HG03442 (cell line): ENCODE measurements around the gene PANX2.
A peak's percentile ranks its signal among the peaks of the same experiment; 100 is the strongest.

Experiments used
- ATAC-seq: cut with Tn5 transposase; IDR thresholded peaks from one replicate; pipeline ENCODE4 v1.9.1; 2021; ENCODE audit warnings: mild to moderate bottlenecking, moderate library complexity; ENCODE audit not compliant: unreplicated experiment

PANX2 gene

DNA sequence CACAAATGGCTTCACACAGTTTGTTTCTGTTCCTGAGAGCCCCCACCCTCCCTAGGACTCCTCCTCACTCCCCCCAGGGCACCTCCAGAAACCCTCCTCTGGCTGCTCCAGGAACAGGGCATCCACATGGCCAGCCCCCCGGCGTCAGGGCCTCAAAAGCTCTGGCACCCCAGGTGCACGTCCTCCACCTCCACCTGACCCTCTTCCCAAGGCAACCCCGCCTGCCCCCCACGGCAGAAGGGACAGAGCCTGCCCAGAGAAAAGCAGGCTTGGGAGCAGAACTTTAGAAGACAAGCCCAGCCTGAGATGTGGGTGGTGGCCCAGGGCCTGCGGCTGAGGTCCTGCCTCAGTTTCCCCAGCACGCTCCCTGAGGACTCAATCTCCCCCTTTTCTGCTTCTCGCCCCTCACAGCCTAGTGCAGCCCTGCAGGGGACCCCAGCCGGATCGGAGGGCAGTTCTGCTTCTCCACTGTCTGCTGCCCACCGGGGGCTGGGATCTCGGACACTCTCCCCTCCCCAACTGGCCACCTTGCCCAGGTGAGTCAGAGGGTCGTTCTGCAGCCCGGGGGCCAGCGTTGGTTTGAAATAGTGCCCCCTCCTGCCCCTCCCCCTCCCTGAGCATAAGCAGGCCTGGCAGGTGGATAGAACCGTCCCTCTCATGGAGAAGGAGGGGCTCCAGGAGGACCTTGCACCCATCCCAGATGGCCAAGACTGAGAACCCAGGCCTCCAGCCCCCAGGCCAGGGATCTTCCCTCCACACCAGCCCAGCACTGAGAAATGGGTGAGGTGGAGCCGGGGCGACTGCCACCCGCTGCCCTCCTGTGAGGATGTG is 12.8 kb downstream of the PANX2 start:
- no peak for ATAC-seq

DNA sequence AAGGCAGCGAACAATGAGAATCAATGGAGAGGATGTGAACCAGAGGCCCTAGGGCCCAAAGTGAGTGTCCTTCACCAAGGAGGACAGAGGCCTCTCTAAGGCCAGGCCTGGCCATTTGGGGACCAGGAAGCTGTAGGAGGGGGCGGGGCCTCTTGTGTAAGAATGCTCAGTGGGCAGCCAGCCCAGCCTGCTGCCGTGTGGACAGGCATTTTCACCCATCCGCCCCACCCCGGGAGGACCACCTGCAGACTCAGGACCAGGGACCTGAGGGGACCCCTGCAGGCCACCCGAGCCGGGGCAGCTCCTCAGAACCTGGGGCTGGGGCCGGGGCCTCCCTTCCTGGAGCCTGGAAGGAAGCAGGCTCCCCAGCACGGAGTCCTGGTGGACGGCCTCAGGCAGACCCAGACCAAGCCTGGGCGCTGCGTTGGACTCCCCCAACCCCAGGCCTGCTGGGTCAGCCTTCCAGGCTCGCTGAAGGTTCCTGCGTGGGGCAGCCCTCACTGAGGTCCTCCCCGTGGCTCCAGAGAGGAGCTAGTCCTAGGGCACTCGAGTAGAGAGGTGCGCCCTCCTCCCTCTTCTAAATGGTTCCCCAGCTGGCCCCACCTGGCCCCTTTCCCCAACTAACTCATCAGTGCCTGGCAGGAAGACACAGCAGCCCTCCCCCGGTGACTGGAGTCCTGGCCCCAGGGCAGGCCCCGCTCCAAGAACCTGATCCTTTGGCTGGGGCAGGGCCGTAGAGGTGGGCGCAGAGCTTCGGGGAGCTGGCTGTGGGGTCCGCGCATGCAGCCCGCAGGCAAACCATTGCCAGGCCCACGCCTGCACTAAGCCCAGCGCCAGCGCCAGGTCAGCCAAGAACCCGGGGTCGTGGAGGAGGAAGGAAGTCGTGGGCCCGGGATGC is 13.7 kb downstream of the PANX2 start:
- ATAC-seq: no peak

DNA sequence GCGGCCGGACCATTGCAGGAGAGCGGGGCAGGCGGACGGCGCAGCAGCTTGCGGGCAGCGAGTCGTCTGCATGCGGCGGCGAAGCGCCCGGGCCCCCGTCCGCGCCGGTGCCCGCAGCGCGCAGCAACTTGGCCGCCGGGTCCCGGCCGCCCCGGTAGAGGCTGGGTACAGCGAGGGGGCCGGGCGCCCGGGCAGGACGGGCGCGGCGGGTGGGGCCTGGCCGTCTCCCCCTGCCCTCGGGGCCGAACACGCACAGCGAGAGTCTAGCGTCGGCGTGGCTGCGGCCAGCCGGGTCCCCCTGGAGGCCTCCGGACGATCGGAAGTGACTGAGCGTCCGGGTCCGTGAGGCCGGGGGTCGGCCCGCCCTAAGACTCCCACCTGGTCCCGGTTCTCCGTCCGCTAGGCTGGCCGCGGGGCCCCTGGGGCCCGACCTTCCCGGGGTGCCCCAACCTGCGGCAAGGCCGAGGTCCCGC is 14.4 kb downstream of the PANX2 start:
- ATAC-seq: no peak

DNA sequence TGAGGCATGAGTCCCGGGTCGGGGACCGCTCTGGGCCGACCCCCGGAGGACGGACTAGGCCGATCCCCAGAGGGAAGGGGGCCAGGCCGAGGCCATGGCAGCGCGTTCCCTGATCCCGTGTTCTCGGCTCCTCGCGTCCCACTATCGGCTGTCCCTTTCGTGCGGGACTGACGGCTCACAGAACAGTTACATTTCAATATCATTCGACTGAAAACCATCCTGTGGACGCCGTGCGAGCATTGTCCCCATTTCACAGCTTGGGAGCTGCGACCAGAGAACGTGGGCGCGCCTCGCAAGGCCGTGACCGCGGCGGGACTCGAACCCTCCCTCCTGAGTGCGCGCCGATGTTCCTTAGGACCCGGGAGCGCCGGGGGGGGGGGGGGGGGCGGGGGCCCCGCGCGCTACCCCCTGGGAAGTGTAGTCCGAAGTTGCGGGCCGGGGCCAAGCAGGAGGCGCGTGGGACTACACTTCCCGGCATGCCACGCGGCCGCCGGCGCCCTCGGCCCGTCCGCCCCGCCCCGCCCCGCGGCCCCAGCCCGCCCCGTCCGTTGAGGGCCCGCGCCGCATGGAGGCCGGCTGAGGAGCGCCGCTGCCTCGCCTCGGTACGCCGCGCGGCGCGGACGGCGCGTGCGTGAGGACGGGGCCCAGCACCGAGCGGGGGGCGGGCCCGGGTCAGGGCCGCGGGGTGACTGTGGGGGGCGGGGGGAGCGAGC is 15.0 kb downstream of the PANX2 start, which contains the start of gene TRABD:
TRABD (plus strand) TSS at position 539 of the 713 bp plus-strand sequence. CDS start 7,148 bp downstream, outside the sequence.
- peak; percentile 33 for ATAC-seq

DNA sequence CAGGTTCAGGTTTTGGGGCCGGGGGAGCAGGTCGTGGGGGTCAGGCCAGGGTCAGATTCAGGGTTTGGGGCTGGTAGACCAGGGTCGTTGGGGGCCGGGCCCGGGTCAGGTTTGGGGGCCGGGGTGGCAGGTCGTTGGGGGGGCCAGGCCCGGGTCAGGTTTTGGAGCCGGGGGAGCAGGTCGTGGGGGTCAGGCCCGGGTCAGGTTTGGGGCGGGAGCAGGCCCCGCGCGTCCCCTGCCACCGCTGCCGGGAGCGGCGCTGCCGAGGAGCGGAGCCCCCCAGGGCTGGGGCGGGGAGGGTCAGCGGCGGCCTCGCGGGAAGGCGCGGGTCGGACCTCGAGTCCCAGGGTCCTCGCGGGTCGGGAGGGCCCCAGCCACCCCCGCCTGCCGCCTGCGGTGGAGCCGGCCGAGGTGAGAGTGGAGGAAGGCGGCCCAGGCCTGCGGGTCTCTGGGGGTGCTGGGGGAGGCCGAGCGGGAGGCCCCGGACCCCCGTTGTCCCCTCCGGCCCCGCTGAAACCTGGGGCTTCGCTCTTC is 15.7 kb downstream of the PANX2 start:
- no peak for ATAC-seq

DNA sequence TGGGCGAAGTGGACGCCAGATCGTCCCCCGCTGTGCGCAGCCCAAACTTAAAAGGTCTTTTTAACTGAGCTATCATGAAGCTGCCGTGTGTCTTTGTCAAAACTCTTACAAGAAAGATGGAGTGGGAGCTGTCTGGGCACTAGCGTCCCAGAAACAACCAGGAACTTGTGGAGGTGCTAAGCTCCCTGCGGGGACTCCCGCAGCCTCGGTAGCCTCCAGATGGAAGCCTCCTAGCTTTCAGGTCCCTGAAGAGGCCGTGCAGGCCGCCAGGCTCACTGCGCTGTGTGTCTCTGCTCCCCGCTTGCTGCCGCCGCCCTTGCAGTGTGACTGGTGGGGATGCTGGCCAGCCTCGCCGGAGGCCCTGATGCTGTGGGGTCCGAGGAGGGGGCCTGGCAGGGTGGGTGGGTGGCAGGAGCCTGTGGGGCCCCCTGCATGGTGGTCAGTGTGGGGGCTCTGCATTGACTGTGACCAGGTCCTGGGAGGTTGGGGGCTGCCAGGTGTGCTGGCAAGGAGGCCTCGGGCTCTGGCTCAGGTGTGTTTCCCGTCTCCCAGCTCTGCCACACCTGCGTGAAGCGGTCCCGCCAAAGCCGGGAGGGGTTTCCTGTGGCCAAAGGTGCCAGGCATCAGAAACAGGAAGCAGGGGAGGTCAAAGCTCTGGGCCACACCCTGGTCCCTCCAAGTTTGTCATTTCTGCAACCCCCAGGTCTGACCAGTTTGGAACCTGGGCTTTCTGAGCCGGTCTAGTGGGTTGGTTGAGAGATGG is 16.4 kb downstream of the PANX2 start:
- ATAC-seq: no peak

DNA sequence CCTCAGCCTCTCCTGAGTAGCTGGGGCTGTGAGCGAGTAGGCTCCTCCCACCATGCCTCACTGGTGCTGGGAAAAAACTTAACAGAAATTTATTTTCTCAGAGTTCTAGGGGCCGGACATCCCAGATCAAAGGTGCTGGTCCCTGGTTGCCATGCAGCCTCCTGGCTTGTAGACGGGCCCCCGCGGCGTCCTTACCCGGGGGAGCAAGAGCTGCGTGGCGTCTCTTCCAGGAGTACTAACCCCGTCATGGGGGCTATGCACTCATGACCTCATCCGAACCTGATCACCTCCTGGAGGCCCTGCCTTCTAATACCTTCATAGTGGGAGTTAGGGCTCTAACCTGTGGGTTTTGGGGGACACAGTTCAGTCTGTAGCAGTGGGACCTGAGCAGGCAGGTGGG is 17.8 kb downstream of the PANX2 start:
- ATAC-seq: no peak

DNA sequence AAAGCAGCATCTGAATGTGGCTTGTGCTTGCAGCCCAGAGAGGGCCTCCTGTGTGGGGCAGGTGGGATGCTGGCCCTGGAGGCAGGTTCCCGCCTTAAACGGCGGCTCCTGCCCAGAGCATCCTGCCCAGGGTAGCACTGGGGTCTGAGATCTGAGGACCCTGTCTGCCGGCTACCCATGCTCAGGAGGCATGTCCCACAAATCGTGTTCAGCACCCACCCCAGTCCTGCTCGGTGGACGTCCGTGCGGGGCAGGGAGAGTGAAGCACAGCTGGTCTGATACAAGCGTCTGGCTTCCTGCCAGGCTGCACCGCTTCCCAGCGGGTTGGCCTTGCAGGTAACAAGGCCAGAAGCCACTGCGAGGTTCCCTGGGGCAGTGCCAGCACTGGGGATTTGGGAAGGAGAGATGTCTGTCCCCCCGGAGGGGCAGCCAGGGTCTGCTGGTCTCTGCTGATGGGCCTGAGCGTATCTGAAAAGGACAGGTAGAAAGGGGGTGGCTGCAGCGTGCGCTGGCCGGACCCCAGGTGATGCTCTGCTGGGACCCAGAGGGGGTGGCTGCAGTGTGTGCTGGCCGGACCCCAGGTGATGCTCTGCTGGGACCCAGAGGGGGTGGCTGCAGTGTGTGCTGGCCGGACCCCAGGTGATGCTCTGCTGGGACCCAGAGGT is 18.8 kb downstream of the PANX2 start:
- ATAC-seq: no peak

DNA sequence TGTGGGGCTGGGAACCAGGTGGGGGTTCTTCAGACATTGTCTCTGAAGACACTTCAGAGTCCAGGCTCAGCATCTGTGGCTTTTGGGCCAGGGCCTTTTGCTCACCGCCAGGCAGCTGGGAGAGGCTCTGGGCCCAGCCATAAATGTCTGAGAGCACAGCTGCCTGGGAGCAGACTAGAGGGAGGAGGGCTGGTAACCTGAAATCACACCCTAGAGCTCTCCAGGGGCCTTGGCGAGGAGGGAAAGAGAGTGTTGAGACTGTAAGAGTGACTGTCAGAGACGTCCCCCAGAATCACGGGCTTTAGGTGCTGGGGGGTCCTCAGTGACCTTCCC is 19.3 kb downstream of the PANX2 start:
- ATAC-seq: no peak

DNA sequence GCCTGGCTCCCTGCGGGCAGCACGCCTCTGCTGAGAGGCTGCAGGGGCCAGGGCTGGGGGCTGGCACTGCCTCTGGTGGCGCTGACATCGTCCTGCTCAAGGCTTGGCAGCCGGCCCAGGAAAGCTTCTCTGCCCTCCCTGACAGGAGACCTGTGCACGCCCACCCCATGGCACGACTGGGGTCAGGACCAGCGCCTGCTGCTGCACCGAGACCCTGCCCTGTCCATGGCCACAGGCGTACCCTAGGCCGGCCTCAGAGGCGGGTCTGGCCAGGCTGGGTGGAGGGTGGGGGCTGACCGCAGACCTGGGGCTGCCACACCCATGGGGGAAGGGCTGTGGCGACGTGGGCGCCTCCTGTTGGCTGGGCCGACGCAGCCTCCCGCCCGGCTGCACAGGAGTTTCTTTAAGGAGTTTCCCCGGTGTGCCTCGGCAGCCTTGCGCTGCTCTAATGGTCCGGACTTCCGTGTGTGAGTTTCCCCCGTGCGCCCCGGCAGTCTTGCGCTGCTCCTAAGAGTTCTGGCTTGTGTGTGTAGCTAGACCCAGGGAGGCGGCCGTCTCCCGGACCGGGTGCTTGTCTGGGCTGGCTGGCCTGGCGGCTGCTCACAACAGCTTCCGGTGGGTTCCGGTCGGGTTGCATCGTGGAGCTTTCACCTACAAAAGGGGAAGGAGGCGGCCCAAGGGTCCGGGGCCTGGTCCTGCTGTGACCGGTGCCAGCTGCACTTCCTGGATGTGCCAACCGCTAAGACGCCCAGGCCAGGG is 19.8 kb downstream of the PANX2 start:
- ATAC-seq: peak; percentile 40

DNA sequence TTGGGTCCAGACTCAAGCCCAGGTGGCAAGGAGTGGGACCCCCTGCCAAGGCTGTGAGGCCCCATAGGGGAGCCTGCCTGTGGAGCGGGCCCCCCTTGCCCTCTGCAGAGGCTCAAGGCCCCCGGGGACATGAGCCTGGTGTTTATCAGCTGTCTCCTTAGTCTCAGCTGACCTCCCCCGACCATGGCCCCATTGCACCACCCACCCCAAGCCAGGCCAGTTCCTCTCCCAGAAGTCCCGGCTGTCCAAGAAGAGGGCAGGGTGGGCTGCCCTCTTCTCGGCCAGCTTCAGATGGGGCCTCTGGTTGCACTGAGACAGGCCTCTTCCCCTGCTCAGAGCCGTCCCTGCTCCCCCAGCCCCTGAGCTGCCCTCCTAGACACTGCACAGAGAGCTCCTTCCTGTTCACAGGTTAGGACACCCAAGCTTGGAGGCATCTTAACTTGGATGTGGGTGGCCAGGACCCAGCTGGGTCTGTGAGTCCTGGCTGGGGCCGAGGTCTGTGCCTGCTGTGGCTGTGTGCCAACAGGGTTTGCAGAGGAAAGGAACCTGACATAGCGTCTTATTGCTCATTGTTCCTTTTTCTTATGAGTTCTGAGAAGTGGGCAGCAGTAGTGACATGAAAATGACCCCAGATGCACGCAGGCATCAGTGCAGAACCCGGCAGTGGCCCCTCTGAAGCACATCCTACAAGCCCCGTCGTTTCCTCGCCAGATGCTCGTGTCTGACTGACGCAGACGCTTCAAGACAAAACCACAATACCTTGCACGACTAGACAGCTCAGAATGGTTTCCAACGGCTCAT is 20.6 kb downstream of the PANX2 start:
- ATAC-seq: no peak

DNA sequence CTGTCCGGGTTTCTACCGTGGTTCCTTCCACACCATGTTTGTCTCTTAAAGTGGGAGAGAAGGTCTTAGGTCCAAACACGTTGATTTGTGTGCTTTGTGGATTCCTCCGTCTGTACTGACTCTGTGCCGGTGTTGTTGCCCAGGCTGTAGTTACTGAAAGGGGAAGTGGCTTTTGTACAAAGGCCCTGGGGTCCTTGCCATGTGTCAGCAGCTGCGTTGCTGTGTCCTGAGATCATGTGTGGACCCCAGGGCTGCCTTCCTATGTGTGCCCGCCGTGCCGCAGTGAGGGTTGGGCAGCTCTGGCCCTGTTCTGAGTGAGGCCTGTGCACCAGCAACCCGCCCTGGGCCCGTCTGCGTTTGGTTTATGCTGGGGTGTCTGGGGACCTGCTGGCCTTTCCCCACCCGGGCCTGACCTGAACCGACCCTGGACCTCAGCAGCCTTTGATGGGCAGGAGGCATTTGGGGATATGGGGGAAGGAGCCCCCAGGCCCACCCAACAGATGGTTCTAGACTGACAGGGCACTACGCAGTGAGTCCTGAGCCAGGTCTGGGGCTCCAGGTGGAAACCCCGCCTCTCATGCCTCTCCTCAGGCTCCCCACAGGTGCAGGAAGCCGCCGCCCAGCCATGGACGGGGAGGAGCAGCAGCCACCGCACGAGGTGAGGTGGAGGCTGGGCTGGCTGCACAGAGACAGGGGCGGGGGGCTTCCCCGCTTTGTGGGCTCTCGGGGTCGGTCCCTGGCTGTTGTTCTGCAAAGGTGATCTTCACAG is 22.1 kb downstream of the PANX2 start:
- no peak for ATAC-seq

DNA sequence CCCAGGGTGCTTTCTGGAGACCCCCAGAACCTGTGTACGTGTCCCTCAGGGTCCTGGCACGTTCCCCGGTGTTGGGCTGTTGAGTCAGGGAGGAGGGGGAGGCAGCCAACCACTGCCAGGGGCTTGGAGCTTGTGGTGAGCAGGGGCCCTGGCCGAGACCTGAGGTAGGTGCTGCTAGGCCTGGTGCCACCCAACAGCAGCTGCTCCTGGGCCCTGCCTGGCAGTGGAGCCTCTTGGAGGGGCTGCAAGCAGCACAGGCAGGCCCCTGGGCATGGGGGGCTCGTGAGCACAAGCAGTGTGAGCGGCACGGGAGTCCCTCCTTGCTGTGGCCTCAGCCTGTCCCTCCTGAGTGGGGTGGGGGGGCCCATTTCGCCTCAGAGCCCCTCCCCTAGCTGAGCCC is 23.1 kb downstream of the PANX2 start:
- ATAC-seq: no peak

DNA sequence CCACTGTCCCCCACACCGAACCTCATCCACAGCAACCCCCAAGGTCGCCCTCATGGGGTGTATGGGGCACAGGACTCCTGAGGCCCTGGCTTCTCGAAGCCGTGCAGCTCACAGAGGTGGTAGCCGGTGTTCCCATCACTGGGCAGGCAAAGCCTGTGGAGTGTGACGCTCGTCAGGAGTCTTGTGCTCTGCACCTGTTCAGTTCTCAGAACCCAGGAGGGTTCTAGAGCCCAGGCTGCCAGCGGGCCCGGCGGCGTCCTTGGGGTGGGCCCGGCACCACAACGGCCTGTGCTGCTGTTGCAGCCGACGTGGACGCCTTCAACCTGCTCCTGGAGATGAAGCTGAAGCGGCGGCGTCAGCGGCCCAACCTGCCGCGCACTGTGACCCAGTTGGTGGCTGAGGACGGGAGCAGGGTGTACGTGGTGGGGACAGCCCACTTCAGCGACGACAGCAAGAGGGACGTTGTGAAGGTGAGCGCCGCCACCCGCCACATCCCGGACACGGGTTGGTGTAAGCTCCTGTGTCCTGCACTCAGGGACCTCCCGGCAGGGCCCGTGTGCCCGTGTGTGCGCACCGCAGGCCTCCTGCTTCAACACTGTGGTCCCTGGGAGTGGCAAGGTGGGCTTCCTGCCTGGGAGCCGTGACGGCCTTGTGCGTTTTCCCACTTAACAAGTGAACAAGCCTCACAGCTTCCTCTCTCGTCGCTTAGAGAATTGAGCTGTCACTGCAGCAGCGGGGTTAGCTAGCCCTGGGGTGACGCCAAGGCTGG is 23.7 kb downstream of the PANX2 start:
- no peak for ATAC-seq

DNA sequence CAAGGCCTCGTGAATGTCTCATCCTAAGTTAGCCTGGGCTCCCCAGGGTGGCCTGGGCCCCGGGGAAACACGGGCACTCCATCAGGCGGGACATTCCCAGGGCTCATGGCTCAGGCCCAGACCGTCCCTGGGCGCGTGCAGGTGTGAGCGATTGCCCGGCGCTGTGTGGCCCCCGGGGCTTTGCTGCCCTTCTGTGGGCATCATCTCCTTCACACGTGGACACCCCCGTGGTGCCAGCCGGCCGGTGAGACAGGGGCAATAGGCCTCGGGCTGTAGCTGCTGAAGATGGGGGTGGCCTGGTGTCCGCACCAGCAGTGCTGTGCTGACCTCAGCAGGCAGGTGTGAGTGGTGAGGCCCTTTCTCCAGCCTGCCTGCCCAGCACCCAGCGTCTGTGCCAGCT is 25.7 kb downstream of the PANX2 start:
- ATAC-seq: no peak

DNA sequence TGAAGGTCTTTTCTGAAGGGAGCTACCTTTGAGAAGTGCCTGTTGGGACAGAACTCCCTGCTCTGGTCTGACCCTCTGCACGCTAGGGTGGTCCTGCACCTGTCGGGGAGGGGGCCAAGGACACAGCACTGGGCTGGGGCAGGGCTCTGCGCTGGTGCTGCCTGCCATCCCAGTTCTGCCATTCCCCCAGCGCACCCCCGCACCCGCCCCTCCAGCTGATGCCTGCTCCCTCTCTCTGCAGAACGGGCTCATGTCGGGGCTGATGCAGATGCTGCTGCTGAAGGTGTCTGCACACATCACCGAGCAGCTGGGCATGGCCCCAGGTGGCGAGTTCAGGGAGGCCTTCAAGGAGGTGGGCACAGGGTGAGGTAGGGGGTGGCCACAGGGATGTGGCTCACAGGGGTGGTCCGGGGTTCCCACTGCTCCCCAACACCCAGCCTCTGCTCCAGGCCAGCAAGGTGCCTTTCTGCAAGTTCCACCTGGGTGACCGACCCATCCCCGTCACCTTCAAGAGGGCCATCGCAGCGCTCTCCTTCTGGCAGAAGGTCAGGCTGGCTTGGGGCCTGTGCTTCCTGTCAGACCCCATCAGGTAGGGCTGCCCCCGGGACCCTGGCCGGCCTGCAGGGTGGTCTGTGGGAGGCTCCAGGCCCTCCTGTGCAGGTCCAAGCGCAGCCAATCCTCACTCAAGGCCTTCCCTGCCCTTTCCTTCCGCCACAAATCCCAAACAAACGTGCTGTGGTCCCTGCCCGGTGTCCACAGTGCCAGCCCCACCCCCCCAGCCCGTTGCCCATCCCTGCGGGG is 26.7 kb downstream of the PANX2 start:
- no peak for ATAC-seq
